PFSK-1 (cell line): Measurements from ENCODE around the gene MRPL1.

ENCODE experiments used
- POLR2AphosphoS5 ChIP-seq: IDR thresholded peaks from 2 replicates; pipeline ENCODE4 v1.6.1; 2012; ENCODE audit warnings: low read depth, mild to moderate bottlenecking, control low read depth, low read length, moderate library complexity
- TAF1 ChIP-seq: IDR thresholded peaks from 2 replicates; pipeline ENCODE4 v1.6.1; 2012; ENCODE audit warnings: low read length, control low read depth, borderline replicate concordance; ENCODE audit not compliant: insufficient read depth
- TF ChIP-seq, protein P1 (sequence below), 2 experiments: IDR thresholded peaks; 2 replicates each; pipeline versions ENCODE4 v1.6.1 to v1.8.0; 2011 to 2012; ENCODE audit warnings: low read depth in 2 of 2, low read length in 2 of 2, control low read depth in 1 of 2, inconsistent platforms in 1 of 2, mild to moderate bottlenecking in 1 of 2, moderate library complexity in 1 of 2; ENCODE audit not compliant: insufficient read depth in 1 of 2

GRCh38 chr4:77905651-77906263 is 43.1 kb downstream of the MRPL1 start:
- no peak for TF ChIP-seq POLR2AphosphoS5
- TF ChIP-seq, protein P1, sequence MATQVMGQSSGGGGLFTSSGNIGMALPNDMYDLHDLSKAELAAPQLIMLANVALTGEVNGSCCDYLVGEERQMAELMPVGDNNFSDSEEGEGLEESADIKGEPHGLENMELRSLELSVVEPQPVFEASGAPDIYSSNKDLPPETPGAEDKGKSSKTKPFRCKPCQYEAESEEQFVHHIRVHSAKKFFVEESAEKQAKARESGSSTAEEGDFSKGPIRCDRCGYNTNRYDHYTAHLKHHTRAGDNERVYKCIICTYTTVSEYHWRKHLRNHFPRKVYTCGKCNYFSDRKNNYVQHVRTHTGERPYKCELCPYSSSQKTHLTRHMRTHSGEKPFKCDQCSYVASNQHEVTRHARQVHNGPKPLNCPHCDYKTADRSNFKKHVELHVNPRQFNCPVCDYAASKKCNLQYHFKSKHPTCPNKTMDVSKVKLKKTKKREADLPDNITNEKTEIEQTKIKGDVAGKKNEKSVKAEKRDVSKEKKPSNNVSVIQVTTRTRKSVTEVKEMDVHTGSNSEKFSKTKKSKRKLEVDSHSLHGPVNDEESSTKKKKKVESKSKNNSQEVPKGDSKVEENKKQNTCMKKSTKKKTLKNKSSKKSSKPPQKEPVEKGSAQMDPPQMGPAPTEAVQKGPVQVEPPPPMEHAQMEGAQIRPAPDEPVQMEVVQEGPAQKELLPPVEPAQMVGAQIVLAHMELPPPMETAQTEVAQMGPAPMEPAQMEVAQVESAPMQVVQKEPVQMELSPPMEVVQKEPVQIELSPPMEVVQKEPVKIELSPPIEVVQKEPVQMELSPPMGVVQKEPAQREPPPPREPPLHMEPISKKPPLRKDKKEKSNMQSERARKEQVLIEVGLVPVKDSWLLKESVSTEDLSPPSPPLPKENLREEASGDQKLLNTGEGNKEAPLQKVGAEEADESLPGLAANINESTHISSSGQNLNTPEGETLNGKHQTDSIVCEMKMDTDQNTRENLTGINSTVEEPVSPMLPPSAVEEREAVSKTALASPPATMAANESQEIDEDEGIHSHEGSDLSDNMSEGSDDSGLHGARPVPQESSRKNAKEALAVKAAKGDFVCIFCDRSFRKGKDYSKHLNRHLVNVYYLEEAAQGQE (IDR thresholded peaks at IDR 0.05; ENCODE audit: insufficient read depth in 1 of 2, low read depth in 2 of 2, low read length in 2 of 2) = no peak
- no peak for TF ChIP-seq TAF1
